HG03103 (cell line): Measurements from ENCODE around the gene PPP1R15A.
"Not testable (repeated sequence)": the region's sequence is repeated elsewhere in the genome, so short reads cannot be mapped to it uniquely, and the experiment has no call there.

Experiments used
- ATAC-seq: cut with Tn5 transposase; IDR thresholded peaks from one replicate; pipeline ENCODE4 v1.9.1; 2021; ENCODE audit warnings: low read depth; ENCODE audit not compliant: unreplicated experiment

Gene PPP1R15A

GRCh38 chr19:48910803-48911202, 38.6 kb downstream of the PPP1R15A start:
- no peak for ATAC-seq

GRCh38 chr19:48913114-48913889, 41.1 kb downstream of the PPP1R15A start:
- ATAC-seq = no peak

- ATAC-seq = no peak
Observed at GRCh38 chr19:48914181-48914580, 42.0 kb downstream of the PPP1R15A start.

- ATAC-seq = no peak
Observed at GRCh38 chr19:48915757-48916156, 43.5 kb downstream of the PPP1R15A start.

GRCh38 chr19:48918071-48918470, 45.9 kb downstream of the PPP1R15A start:
- no peak for ATAC-seq

GRCh38 chr19:48918801-48919247, 46.6 kb downstream of the PPP1R15A start:
- ATAC-seq = no peak

GRCh38 chr19:48919271-48919670, 47.0 kb downstream of the PPP1R15A start:
- ATAC-seq = not testable (repeated sequence)

- no peak for ATAC-seq
Observed at GRCh38 chr19:48920949-48921348, 48.7 kb downstream of the PPP1R15A start.

- ATAC-seq = no peak
Observed at GRCh38 chr19:48921721-48922500, 49.7 kb downstream of the PPP1R15A start.

- no peak for ATAC-seq
Observed at GRCh38 chr19:48922548-48923490, 50.6 kb downstream of the PPP1R15A start.

GRCh38 chr19:48925240-48925843, 53.1 kb downstream of the PPP1R15A start:
- ATAC-seq = no peak
